ENCODE data around the gene TBX4. TPM values are rescaled to one million over a fixed set of nuclear protein-coding genes. Genes with fewer than 3 reads are reported as not detected.

The TBX4 gene
- total and polyA plus RNA-seq, 2 experiments from 2014 or later, result 13.9 to 15.4 TPM

DNA sequence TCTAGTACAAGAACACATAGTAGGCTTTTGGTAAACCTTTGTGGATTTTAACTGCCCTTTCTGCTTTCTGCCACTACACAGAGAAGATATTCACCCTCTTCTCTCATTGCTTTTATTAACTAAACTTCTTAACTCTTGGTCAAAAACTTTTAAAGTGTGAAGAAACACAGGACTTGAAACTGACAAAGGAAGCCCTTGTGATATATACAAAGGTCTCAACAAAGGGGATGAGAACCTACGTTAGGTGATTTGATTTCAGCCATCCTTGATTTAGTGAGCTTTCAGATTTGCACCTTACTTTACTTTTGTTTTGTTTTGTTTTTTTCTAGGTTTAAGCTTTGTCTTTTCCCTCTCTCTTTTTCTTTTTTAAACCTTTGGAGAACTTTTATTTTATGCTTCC, 66.9 kb downstream of the TBX4 start:
- Histone ChIP-seq H3K79me2 (no peaks in the 10 kb centered on the region), H3K4me1 (ENCODE audit: insufficient read depth) (peaks cover 8% of the 10 kb centered on the region), H2AFZ (no peak overlapping the region), H3K27me3 (no peaks in the 10 kb centered on the region), H4K20me1 (ENCODE audit: insufficient read depth, poor library complexity, severe bottlenecking) (no peaks in the 10 kb centered on the region), H3K36me3 (replicated peaks; ENCODE audit: insufficient read depth, low read depth) (no peaks in the 10 kb centered on the region), H3K27ac (no peak overlapping the region), H3K9me2 (replicated peaks; ENCODE audit: insufficient read depth) (no peaks in the 10 kb centered on the region), H3K4me3 (no peak overlapping the region), H3K9me3 (ENCODE audit: low read depth) (no peaks in the 10 kb centered on the region), H3K4me2 (no peak overlapping the region)
- TF ChIP-seq EZH2phosphoT487 (IDR thresholded peaks at IDR 0.05; ENCODE audit: low read depth, severe bottlenecking, unreplicated experiment), result no peak
- TF ChIP-seq EZH2 (IDR thresholded peaks at IDR 0.05; ENCODE audit: borderline replicate concordance), result no peak
- WGBS (ENCODE audit: low lambda C conversion rate, missing lambda C conversion rate), result 52% methylated on average over 1 of the region's 1 CpG
- no peak for DNase-seq (ENCODE audit: low spot score)

DNA sequence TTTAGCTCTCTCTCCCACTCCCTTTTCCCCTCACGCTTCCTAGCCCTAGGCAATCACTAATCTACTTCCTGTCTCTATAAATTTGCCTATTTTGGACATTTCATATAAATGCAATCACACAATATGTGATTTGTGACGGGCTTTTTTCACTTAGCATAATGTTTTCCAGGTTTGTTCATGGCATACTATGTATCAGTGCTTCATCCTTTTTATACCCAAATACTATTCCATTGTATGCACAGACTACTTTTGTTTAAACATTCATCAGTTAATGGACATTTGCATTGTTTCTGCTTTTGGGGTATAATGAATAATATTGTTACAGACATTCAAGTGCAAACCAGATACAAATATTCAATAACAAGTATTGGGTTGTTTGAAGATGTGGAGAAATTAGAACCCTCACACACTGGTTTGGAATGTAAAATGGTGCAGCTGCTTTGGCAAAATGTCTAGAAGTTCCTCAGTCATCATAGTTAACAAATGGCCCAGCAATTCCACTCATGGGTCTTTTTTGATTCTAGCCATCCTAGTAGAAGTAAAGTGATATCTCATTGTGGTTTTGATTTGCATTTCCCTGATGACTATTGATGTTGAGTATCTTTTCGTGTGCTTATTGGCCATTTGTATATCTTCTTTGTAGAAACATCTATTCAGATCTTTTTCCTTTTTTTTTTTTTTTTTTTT, 67.7 kb downstream of the TBX4 start:
- WGBS (ENCODE audit: low lambda C conversion rate, missing lambda C conversion rate), result 76% methylated on average over 3 of the region's 3 CpGs
- H3K4me1 ChIP-seq (ENCODE audit: insufficient read depth), result peaks cover 8% of the 10 kb centered on the region
- H3K79me2 ChIP-seq, result no peaks in the 10 kb centered on the region
- no peaks in the 10 kb centered on the region for H3K27me3 ChIP-seq
- no peaks in the 10 kb centered on the region for H3K36me3 ChIP-seq (replicated peaks; ENCODE audit: insufficient read depth, low read depth)
- no peak for TF ChIP-seq EZH2phosphoT487 (IDR thresholded peaks at IDR 0.05; ENCODE audit: low read depth, severe bottlenecking, unreplicated experiment)
- TF ChIP-seq, protein P1, sequence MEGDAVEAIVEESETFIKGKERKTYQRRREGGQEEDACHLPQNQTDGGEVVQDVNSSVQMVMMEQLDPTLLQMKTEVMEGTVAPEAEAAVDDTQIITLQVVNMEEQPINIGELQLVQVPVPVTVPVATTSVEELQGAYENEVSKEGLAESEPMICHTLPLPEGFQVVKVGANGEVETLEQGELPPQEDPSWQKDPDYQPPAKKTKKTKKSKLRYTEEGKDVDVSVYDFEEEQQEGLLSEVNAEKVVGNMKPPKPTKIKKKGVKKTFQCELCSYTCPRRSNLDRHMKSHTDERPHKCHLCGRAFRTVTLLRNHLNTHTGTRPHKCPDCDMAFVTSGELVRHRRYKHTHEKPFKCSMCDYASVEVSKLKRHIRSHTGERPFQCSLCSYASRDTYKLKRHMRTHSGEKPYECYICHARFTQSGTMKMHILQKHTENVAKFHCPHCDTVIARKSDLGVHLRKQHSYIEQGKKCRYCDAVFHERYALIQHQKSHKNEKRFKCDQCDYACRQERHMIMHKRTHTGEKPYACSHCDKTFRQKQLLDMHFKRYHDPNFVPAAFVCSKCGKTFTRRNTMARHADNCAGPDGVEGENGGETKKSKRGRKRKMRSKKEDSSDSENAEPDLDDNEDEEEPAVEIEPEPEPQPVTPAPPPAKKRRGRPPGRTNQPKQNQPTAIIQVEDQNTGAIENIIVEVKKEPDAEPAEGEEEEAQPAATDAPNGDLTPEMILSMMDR (IDR thresholded peaks at IDR 0.05; ENCODE audit: poor library complexity), result no peak
- no peak overlapping the region for H2AFZ ChIP-seq
- no peaks in the 10 kb centered on the region for H3K9me3 ChIP-seq (ENCODE audit: low read depth)
- no peaks in the 10 kb centered on the region for H4K20me1 ChIP-seq (ENCODE audit: insufficient read depth, poor library complexity, severe bottlenecking)
- H3K27ac ChIP-seq, result no peak overlapping the region
- H3K4me2 ChIP-seq, result no peak overlapping the region
- H3K4me3 ChIP-seq, result no peak overlapping the region
- H3K9me2 ChIP-seq (replicated peaks; ENCODE audit: insufficient read depth), result no peaks in the 10 kb centered on the region
- DNase-seq (ENCODE audit: low spot score), result no peak

DNA sequence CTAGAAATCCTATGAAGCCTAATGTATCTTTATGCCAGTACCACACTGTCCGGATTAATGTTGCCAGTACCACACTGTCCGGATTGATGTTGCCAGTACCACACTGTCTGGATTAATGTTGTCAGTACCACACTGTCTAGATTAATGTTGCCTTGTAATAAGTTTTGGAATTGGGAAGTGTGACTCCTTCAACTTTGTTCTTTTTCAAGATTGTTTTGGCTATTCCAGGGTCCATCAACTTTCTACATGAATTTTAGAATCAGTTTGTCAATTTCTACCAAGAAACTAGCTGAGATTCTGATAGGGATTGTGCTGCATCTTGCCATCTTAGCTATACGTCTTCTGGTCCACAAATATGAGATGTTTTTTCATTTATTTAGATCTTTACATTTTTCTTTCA, 68.7 kb downstream of the TBX4 start:
- Histone ChIP-seq H3K9me2 (replicated peaks; ENCODE audit: insufficient read depth) (no peaks in the 10 kb centered on the region), H4K20me1 (ENCODE audit: insufficient read depth, poor library complexity, severe bottlenecking) (no peaks in the 10 kb centered on the region), H2AFZ (no peak overlapping the region), H3K4me3 (no peak overlapping the region), H3K4me2 (no peak overlapping the region), H3K9me3 (ENCODE audit: low read depth) (no peaks in the 10 kb centered on the region), H3K79me2 (no peaks in the 10 kb centered on the region), H3K4me1 (ENCODE audit: insufficient read depth) (peaks cover 8% of the 10 kb centered on the region), H3K36me3 (replicated peaks; ENCODE audit: insufficient read depth, low read depth) (no peaks in the 10 kb centered on the region), H3K27ac (no peak overlapping the region), H3K27me3 (no peaks in the 10 kb centered on the region)
- DNase-seq (ENCODE audit: low spot score), result no peak
- TF ChIP-seq, protein P1 (IDR thresholded peaks at IDR 0.05; ENCODE audit: poor library complexity), result no peak
- TF ChIP-seq EZH2phosphoT487 (IDR thresholded peaks at IDR 0.05; ENCODE audit: low read depth, severe bottlenecking, unreplicated experiment) (no peak), EZH2 (IDR thresholded peaks at IDR 0.05; ENCODE audit: borderline replicate concordance) (no peak)
- 95% methylated on average over 3 of the region's 3 CpGs for WGBS (ENCODE audit: low lambda C conversion rate, missing lambda C conversion rate)

DNA sequence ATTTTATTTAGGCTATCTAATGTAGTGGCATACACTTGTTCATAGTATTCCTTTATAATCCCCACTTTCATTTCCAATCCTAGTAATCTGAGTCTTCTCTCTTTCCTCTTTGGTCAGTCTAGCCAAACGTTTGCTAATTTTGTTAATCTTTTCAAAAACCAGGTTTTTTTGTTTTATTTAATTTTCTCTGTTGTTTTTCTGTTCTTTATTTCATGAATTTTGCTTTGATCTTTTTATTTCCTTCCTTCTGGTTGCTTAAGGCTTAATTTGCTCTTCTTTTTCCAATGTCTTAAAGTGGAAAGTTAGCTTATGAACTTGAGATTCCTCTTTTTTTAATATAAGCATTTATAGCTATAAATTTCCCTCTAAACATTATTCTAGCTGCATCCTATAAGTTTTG, 69.9 kb downstream of the TBX4 start:
- Histone ChIP-seq H3K9me3 (ENCODE audit: low read depth) (no peaks in the 10 kb centered on the region), H3K4me2 (no peak overlapping the region), H3K9me2 (replicated peaks; ENCODE audit: insufficient read depth) (no peaks in the 10 kb centered on the region), H3K4me1 (ENCODE audit: insufficient read depth) (peaks cover 8% of the 10 kb centered on the region), H4K20me1 (ENCODE audit: insufficient read depth, poor library complexity, severe bottlenecking) (no peaks in the 10 kb centered on the region), H3K79me2 (no peaks in the 10 kb centered on the region), H3K27ac (no peak overlapping the region), H3K27me3 (no peaks in the 10 kb centered on the region), H3K4me3 (no peak overlapping the region), H2AFZ (no peak overlapping the region), H3K36me3 (replicated peaks; ENCODE audit: insufficient read depth, low read depth) (no peaks in the 10 kb centered on the region)
- DNase-seq (ENCODE audit: low spot score), result no peak
- WGBS (ENCODE audit: low lambda C conversion rate, missing lambda C conversion rate), result 74% methylated on average over 1 of the region's 1 CpG
- TF ChIP-seq EZH2 (IDR thresholded peaks at IDR 0.05; ENCODE audit: borderline replicate concordance), result no peak
- TF ChIP-seq, protein P1 (IDR thresholded peaks at IDR 0.05; ENCODE audit: poor library complexity), result no peak
- TF ChIP-seq EZH2phosphoT487 (IDR thresholded peaks at IDR 0.05; ENCODE audit: low read depth, severe bottlenecking, unreplicated experiment), result no peak
